ES-I3 (cell line): Measurements from ENCODE around the gene CYP27C1.
"Not testable (repeated sequence)": the region's sequence is repeated elsewhere in the genome, so short reads cannot be mapped to it uniquely, and the experiment has no call there.

ENCODE experiments used
- H3K36me3 ChIP-seq: 2 replicates; pipeline ENCODE4 v1.6.1; 2013; ENCODE audit warnings: mild to moderate bottlenecking, low read length, control low read depth, moderate library complexity; ENCODE audit not compliant: insufficient read depth
- H3K4me1 ChIP-seq: 2 replicates; pipeline ENCODE4 v1.6.1; 2013; ENCODE audit warnings: mild to moderate bottlenecking, control low read depth, low read length; ENCODE audit not compliant: insufficient read depth
- H3K9ac ChIP-seq: 2 replicates; pipeline ENCODE4 v1.6.1; 2013; ENCODE audit warnings: low read depth, mild to moderate bottlenecking, low read length, moderate library complexity
- H3K9me3 ChIP-seq: 2 replicates; pipeline ENCODE4 v1.6.1; 2013; ENCODE audit warnings: mild to moderate bottlenecking, low read length, moderate library complexity; ENCODE audit not compliant: control insufficient read depth, insufficient read depth

CYP27C1 gene

DNA sequence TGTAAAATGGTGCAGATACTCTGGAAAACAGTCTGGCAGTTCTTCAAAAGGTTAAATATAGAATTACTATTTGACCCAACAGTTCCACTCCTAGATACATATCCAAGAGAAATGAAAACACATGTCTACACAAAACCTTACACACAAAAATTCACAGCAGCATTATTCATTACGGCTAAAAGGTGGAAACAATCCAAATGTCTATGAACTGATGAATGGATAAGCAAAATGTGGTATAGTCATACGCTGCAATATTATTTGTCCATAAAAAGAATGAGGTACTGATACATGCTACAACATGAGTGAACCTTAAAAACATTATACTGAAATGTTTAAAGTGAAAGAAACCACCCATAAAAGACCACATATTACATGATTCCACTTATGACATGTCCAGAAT is 4.0 kb downstream of the CYP27C1 start:
- Histone ChIP-seq H3K36me3 (no peaks in the 10 kb centered on the region), H3K9me3 (no peaks in the 10 kb centered on the region), H3K9ac (no peak overlapping the region), H3K4me1 (no peaks in the 10 kb centered on the region)

DNA sequence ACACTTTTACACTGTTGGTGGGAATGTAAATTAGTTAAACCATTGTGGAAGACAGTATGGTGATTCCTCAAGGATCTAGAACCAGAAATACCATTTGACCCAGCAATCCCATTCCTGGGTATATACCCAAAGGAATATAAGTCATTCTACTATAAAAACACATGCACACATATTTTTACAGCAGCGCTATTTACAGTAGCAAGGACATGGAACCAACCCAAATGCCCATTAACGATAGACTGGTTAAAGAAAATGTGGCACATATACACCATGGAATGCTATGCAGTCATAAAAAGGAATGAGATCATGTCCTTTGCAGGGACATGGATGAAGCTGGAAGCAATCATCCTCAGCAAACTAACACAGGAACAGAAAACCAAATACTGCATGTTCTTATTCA is 5.9 kb downstream of the CYP27C1 start:
- H3K4me1 ChIP-seq, H3K9ac ChIP-seq, H3K36me3 ChIP-seq, H3K9me3 ChIP-seq: not testable (repeated sequence)

DNA sequence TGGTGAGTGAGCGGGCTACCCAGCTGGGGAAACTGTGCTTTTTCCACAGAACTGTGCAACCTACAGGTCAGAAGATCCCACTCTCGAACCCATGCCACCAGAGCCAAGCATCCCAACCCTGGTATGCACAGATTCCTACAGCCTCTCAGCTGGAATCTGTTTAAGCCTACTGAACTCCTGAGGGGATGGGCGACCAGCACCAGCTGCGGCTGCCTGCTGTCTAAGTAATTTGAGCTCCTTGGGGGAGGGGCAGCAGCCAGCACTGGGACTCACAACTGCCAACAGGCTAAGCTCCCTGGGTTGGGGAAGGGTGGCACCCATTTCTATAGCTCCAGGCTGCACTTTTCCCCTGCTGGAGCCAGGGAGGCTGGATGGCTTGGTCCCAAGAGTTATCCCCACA is 11.8 kb downstream of the CYP27C1 start:
- Histone ChIP-seq H3K9me3 (no peaks in the 10 kb centered on the region), H3K9ac (no peak overlapping the region), H3K36me3 (no peaks in the 10 kb centered on the region), H3K4me1 (peaks cover 9% of the 10 kb centered on the region; the same call in 1 of the 2 replicates)

DNA sequence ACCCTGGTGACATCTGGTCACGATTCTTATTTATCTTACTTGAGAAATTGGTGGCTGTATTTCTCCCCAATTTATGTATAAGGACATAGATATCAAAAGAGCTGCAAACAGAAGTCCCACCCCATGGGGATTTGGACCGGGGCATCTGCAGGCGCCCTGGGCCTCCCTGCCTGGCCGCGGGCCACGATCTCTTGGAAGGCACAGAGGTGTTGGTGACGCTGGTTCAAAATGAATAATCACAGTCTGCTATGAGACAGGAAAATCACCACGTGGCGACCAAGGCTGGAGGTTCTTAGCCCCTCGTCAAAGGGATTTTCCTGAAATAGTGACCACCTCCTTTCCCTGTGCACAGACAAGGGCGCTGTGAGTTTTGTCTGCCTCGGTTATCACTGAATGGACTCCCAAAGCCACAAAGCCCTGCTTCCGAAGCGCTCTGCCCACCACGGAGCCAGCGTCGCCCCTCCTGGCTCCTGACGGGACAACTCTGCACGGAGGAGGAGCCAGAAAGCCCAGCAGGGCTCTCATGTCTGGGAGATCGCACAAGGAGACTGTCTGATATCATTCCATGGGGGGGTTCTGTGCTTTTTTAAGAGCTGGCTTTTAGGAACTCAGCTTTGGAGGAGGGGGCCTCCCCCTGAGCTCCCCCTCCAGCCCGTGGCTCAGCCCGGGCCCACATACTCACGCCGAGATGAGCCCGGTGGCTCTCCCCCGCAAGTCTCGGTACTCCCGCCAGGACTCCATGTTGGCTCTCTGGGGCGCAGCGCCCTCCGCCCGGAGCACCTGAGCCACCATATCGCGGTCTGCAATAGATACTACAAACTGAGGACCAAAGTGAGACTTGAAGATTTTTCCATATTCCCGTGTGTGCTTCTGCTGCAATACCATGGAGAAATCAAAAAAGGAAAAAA is 14.6 kb downstream of the CYP27C1 start:
- H3K36me3 ChIP-seq = no peaks in the 10 kb centered on the region
- peaks cover 9% of the 10 kb centered on the region; the same call in 1 of the 2 replicates for H3K4me1 ChIP-seq
- no peaks in the 10 kb centered on the region for H3K9me3 ChIP-seq
- peak overlapping the region; percentile 39; the same call in 1 of the 2 replicates for H3K9ac ChIP-seq

DNA sequence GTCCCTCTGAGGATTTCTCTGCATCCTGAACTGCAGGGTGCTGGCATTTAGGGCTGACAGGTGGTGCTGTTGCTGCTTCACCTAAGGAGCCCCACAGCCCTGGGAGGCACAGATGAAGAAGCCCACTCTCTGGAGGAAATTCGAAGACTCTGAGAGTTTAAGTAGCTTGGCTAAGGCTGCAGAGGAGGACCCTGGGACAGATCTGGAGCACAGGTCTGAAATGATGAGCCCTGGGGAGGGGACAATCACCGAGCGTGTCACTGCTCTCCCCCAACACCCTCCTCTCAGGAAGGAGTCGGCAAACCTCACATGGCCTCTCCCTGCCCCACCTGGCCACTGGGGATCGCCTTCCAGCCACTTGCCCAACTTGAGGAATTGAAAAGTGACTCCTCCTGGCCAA is 18.6 kb downstream of the CYP27C1 start:
- H3K4me1 ChIP-seq = 0 out of 2 replicates have a peak, but pooled peaks cover 3% of the 10 kb centered on the region
- no peak overlapping the region for H3K9ac ChIP-seq
- no peaks in the 10 kb centered on the region for H3K36me3 ChIP-seq
- H3K9me3 ChIP-seq = no peaks in the 10 kb centered on the region

DNA sequence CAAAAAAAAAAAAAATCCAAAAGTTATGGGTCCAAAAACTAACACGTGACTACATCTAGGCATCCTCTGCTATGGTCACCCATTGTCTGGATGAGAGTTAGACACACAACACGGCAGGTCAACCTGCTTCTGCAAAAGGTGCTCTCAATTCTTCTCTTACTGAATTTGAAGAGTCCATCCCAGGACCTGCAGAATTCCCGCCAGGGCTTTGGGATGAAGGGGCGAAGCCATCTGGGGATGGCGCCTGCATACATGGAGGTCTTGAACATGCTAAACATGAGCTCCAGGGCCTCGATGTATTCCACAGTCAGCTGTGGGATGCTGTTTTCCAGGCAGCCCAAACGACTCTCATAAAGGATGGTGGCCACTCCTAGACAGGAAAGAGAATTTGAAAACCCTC is 19.1 kb downstream of the CYP27C1 start:
- no peak overlapping the region for H3K9ac ChIP-seq
- H3K9me3 ChIP-seq = no peaks in the 10 kb centered on the region
- 0 out of 2 replicates have a peak, but pooled peaks cover 3% of the 10 kb centered on the region for H3K4me1 ChIP-seq

DNA sequence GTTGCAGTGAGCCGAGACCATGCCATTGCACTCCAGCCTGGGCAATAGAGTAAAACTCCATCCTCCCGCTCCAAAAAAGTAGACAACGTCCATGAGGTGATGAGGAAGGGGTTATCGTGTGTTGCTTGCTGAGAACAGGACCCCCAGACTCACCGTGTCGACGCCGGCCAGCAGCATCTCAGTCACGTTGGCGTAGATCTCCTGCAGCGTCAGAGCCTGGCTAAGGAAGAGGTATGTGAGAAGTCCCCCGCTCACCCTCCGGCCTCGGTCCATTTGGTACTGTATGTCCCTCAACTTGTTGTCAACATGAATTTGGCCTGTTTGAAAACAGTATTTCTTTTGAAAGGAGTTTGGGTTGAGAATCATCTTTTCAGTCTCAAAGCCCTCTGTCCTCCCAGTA is 20.9 kb downstream of the CYP27C1 start:
- H3K9ac ChIP-seq = no peak overlapping the region
- H3K36me3 ChIP-seq = no peaks in the 10 kb centered on the region
- no peaks in the 10 kb centered on the region for H3K9me3 ChIP-seq
- peaks cover 3% of the 10 kb centered on the region for H3K4me1 ChIP-seq

More for the DNA sequence above, 19.1 kb downstream of the CYP27C1 start:
- no peaks in the 10 kb centered on the region for H3K36me3 ChIP-seq

DNA sequence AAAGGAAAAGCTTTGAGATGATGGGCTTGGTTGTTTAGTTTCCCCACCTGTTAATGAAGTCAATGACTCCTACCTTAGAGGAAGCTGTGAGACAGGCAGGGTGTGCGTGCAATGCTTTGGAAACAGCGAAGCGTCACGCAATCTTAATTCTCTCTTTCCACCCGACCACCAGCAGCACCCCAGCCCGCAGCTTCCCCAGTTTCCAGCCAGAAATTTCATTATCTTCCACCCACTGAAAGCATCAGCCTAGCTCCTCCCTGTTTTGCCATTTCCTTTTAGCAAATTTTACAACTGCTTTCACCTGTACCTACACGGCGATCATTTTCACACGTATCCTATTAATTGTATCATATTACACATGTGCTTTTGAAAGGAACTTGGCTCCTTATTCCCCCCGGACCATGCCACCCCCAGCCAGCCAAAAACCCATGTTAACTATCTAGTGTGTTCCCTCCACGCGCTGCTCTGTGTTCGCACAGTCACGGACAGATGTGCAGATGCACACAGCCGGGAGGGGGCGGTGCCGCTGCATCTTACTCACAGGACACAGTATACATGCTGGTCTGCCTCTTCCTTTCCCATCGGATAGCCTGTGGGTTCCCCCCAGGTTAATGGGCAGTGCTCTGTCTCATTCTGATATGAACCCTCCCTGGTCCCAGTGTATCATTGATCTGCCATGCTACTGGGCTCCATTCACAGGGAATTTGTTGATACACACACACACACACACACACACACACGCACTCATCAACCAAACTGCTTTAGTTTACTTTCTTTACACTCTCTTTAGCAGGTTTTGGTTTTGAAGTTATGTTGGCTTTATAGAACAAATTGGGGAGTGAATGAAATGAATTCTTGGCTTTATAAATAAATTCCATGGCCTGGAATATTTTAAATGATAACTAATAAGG is 22.4 kb downstream of the CYP27C1 start:
- Histone ChIP-seq H3K9me3 (no peaks in the 10 kb centered on the region), H3K9ac (peak overlapping the region; percentile 0; the same call in 1 of the 2 replicates), H3K4me1 (peaks cover 6% of the 10 kb centered on the region), H3K36me3 (no peaks in the 10 kb centered on the region)

DNA sequence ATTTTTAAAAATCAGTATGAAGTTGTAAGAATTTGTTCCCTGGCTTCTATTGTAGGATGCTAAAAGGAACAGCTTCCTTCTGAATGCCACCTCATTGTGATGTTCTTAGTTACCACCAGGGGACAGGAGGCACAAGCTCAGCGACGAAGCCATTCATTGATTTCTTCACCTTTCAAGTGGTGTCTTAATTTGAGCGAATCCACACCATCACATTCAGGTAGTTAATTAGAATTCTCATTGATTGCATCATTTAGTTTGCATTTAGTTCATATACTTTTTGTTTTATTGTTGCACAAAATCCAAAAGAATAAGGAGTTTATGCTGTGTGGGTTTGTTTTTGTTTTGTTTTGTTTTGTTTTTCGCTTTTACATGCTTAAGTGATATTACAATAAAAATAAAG is 23.1 kb downstream of the CYP27C1 start:
- H3K9ac ChIP-seq = no peak overlapping the region
- no peaks in the 10 kb centered on the region for H3K36me3 ChIP-seq
- H3K4me1 ChIP-seq = peaks cover 6% of the 10 kb centered on the region
- no peaks in the 10 kb centered on the region for H3K9me3 ChIP-seq

DNA sequence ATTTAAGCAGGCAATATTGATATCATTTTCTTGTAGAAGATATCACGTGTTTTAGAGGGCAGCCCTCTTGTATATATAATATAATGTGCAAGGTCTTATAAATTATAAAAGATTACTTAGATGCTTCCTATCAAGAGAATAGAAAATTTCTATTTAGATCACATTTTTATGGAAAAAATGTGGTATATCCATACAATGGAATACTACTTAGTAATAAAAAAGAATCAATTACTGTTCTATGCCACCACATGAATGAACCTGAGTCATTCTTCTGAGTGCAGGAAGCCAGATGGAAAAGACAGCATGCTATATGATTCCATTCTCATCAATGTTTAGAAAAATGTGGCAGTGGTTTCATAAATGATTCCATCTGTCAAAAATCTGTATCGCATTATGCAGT is 23.6 kb downstream of the CYP27C1 start:
- H3K9me3 ChIP-seq = no peaks in the 10 kb centered on the region
- no peak overlapping the region for H3K9ac ChIP-seq
- no peaks in the 10 kb centered on the region for H3K36me3 ChIP-seq
- H3K4me1 ChIP-seq = peaks cover 6% of the 10 kb centered on the region

DNA sequence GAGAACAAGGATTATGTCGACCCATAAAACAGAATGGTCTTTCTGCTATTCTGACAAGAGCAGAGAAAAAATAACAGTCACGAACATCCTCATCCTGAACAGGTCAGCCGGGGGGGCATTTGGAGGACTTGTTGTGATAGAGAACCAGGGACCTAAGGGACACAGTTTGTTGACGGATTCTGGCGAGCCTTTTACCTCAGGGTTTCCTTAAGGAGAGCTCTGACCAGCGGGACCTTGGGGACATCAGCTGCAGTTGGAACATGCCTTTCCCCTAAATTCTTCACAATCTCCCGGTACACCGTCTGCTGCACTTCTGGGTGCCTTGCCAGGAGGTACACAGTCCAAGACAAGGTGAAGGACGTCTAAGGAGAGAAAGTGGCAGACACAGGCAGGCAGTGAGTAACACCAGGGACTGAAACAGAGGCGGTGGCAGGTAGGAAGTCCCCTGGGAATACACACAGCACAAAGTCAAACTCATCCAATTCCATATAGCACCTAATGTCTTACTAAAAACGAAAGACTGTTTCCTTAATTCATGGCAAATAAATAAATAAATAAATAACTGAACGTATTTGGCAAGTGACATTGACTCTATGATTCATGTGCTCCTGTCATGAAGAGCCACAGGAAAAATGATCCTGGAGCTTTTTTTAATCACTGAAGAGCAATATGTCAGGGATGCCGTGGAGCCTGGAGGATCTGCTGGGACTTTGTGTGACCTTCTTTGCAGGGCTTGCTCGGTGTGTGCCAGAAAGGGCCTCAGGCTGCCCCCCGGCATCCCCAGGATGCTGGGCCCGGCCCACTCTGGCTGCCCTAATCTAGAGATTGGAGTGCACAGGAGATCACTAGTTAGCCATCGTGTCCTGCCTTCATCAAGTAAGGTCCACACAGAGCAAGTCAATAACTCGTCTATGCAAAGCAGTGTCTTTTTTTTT is 24.7 kb downstream of the CYP27C1 start:
- Histone ChIP-seq H3K9ac (no peak overlapping the region), H3K36me3 (no peaks in the 10 kb centered on the region), H3K9me3 (no peaks in the 10 kb centered on the region), H3K4me1 (peaks cover 6% of the 10 kb centered on the region)

DNA sequence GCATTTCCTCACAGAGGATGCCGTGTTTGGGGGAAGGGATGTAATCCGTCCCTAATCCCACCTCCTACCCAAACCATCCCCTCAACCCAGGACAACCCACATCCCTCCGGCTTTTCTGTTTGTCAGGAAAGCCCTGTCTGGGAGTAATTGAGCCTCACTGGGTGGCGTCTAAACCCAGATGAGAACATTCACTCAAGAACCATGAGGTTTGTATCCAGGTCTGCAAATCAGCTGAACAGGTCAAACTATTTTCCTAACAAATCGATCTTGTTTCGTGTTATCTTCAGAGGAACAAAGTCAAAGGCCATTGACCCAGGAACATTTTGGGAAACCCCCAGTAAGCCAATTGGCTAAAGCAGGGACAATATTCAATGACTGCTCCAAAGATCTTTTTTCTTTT is 25.7 kb downstream of the CYP27C1 start:
- H3K4me1 ChIP-seq = peaks cover 6% of the 10 kb centered on the region
- H3K9ac ChIP-seq = no peak overlapping the region
- H3K36me3 ChIP-seq = no peaks in the 10 kb centered on the region
- no peaks in the 10 kb centered on the region for H3K9me3 ChIP-seq

DNA sequence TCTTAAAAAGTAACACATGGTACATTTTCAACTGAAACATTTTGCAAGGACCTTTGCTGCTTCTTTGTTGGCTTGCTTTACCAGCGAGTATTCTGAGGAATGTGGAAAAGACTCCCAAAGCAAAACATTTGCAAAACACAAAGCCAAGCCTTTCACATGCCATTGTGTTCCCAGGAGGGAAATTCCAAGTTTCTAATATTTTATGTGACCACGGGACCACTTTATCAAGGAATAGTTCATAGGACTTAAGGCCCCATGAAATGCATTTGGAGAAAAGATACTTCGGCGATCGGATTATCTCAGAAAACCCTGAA is 26.2 kb downstream of the CYP27C1 start:
- Histone ChIP-seq H3K36me3 (no peaks in the 10 kb centered on the region), H3K9me3 (no peaks in the 10 kb centered on the region), H3K4me1 (peaks cover 6% of the 10 kb centered on the region), H3K9ac (no peak overlapping the region)
